Skeletal muscle satellite cell (primary cell): ENCODE data around the gene GCK.

Experiments used
- H3K27me3 ChIP-seq: 2 replicates; pipeline ENCODE4 v1.7.0; 2013; ENCODE audit warnings: low read length; ENCODE audit not compliant: control insufficient read depth, insufficient read depth
- H3K36me3 ChIP-seq: 2 replicates; pipeline ENCODE4 v1.7.0; 2013; ENCODE audit warnings: mild to moderate bottlenecking, control low read depth, low read length; ENCODE audit not compliant: insufficient read depth
- H3K4me1 ChIP-seq: 2 replicates; pipeline ENCODE4 v1.7.0; 2013; ENCODE audit warnings: low read length; ENCODE audit not compliant: control insufficient read depth, insufficient read depth
- H3K4me2 ChIP-seq: 2 replicates; pipeline ENCODE4 v1.7.0; 2013; ENCODE audit warnings: mild to moderate bottlenecking, low read length
- H3K4me3 ChIP-seq: 2 replicates; pipeline ENCODE4 v1.7.0; 2013; ENCODE audit warnings: low read length
- H3K9ac ChIP-seq: 2 replicates; pipeline ENCODE4 v1.7.0; 2013; ENCODE audit warnings: mild to moderate bottlenecking, low read depth, low read length, moderate library complexity
- H3K9me3 ChIP-seq: replicated peaks from 2 replicates; pipeline ENCODE4 v1.7.0; 2013; ENCODE audit warnings: mild to moderate bottlenecking, control low read depth, low read length

The GCK gene

DNA sequence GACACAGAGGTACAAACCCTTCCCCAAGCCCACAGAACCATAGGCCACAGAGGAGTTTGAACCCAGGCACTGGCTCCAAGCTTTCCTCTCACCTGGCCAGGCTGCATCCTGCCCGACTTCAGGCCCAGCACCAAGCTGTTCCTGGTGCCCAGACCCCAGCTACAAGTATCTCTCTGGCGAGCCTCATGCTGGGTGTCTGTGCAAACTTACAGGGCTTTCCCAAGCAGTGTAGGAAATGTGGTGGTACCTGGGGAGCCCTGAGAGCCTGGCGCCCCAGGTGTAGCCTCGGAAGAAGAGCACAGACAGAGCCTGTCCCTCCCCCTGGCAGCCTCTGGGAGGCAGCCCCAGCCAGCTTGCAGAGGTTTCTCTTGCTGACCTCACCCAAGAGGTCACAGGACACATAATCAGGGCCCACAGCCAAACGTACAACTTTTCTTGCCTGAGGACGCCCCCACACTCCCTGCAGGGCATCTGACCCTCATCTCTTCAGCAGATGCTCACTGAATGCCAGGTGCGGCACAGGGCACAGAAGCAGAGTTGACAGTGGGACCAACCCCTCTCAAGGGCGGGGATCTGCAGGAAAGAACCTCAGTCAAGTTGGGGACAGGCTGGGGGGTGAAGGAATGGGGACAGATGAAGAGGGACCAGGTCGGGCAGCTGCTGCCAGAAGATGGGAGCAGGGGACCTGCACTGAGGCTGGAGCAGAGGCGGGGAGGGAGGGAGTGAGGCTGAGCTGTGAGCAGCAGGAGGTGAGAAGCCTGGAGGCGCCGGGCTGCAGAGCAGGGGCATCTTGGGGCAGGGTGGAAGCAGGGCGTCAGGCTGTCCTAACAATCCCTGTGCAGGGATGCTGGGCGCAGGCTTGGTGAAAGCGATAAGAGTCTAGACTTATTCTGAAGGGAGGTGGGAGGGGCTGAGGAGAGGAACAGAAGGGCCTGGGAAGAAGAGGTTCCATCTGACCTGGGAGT lies 31.8 kb downstream of the GCK start:
- no peaks in the 10 kb centered on the region for H3K36me3 ChIP-seq
- peaks cover 5% of the 10 kb centered on the region for H3K4me1 ChIP-seq
- H3K27me3 ChIP-seq = peaks cover 3% of the 10 kb centered on the region
- H3K9ac ChIP-seq = no peak overlapping the region
- no peak overlapping the region for H3K4me3 ChIP-seq
- H3K9me3 ChIP-seq = no peaks in the 10 kb centered on the region
- H3K4me2 ChIP-seq = no peak overlapping the region

DNA sequence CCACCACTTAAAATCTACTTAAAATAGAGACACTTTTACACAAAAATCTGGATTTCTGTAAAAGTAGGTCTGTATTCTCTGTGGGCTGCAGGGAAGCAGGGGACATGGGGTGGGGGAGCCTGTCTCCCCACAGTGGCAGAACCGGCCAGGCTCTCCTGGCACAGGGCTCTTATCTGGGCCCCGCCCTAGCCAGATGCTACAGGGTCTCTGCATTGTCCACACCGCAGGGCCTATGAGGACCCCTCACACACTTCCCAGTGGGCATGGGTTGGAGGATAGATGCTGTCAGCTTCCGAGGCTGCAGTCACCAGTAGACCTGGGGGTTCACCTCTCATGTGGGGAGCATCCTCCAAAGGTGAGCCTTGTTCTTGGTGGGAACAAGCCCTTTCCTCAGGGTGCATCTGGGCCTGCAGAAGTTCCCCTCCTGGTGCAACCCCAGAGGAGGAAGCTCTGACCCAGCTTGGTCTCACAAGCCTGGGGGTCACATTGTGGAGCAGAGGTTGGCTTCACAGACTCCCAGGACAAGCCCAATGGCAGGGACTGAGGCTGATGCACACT lies 32.7 kb downstream of the GCK start:
- H3K4me2 ChIP-seq = no peak overlapping the region
- H3K9me3 ChIP-seq = no peaks in the 10 kb centered on the region
- H3K4me1 ChIP-seq = no peaks in the 10 kb centered on the region
- no peak overlapping the region for H3K9ac ChIP-seq
- no peaks in the 10 kb centered on the region for H3K36me3 ChIP-seq
- H3K4me3 ChIP-seq = no peak overlapping the region
- H3K27me3 ChIP-seq = peaks cover 3% of the 10 kb centered on the region

DNA sequence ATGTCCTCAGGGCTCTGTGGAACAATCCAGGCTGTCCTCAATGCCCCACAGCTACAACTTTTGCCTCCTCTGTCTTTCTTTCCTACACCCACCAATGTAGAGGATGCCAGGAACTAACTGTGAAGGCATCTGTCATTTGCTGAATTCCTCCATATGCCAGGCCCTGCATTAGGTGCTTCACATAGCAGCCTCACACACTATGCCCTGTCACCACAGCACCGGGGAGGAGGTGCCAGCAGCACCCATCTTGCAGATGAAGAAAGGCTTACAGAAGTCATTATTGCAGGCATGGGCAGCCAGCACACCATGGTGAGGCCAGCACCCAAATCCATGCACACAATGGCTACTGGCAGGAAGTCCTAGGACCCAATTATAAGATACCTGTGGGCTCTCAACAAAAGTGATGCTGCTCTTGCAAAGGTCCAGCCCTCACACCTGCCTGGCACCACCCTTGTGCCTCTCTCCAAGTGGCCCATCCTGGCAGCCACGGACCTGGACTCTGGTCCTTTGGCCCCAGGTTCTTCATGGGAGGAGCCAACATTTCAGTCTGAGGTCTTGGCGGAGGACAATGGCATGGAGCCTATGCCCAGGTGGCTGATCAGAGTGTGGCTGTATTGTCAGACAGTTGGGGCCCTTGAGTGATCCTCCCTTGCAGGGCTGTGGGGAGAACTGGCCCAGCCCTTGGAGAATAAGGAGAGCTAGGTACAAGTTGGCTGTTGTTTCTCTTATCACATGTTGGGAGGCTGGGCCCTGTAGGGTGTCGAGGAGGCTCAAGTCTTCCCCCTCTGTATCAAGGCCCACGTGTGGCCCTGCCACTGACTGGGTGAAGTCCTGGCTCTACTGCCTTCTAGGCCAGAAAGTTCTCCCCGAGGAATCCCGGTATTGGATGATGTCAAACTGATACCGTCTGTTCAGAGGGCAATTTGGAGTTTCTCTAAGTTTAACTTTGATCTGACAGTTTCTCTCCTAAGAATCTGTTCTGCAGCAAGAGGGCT lies 33.8 kb downstream of the GCK start:
- H3K4me3 ChIP-seq = no peak overlapping the region
- no peak overlapping the region for H3K4me2 ChIP-seq
- peaks cover under 1% of the 10 kb centered on the region for H3K4me1 ChIP-seq
- no peaks in the 10 kb centered on the region for H3K36me3 ChIP-seq
- H3K27me3 ChIP-seq = peaks cover 3% of the 10 kb centered on the region
- no peaks in the 10 kb centered on the region for H3K9me3 ChIP-seq
- no peak overlapping the region for H3K9ac ChIP-seq

DNA sequence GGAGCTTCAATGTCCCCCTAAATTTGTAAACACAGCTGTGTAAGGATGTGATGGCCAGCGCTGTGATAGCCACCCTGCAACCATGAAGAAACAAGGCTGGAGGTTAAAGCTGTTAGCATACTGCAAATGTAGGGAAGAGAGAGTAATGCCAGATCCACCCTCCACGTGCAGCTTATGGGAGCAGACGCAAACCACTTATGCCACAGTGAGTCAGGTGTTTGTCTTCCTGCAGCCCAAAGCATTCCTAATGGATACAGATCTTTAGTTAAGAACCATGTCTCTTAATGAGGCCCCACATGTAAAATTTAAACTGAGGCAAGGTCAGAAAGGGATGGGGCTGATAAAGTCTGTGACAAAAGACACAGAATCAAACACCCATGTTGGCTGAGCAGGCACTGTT lies 34.5 kb downstream of the GCK start:
- H3K9me3 ChIP-seq = no peaks in the 10 kb centered on the region
- no peak overlapping the region for H3K9ac ChIP-seq
- no peak overlapping the region for H3K4me2 ChIP-seq
- H3K4me1 ChIP-seq = peaks cover 4% of the 10 kb centered on the region
- peaks cover 3% of the 10 kb centered on the region for H3K27me3 ChIP-seq
- no peak overlapping the region for H3K4me3 ChIP-seq
- no peaks in the 10 kb centered on the region for H3K36me3 ChIP-seq

DNA sequence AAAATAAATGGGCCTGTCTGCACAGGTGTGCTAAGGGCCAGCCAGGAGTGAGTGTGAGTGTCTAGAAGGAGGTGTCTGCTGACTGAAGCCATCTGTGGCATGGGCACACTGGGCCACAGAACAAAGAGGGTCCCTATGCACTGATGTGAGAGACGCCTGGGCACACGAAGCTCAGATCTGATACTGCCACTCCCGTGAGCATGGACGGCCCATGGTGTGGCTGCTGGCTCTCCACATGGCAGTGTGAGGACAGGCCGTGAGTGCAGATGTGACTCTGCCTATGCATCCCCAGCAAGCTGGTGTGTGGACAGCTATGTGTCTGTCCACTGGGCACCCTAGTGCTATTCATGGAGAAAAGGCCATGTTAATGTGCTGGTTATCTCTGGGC lies 35.3 kb downstream of the GCK start:
- no peaks in the 10 kb centered on the region for H3K36me3 ChIP-seq
- peaks cover 3% of the 10 kb centered on the region for H3K27me3 ChIP-seq
- peaks cover 4% of the 10 kb centered on the region for H3K4me1 ChIP-seq
- H3K9ac ChIP-seq = no peak overlapping the region
- H3K4me3 ChIP-seq = no peak overlapping the region
- no peak overlapping the region for H3K4me2 ChIP-seq
- no peaks in the 10 kb centered on the region for H3K9me3 ChIP-seq

DNA sequence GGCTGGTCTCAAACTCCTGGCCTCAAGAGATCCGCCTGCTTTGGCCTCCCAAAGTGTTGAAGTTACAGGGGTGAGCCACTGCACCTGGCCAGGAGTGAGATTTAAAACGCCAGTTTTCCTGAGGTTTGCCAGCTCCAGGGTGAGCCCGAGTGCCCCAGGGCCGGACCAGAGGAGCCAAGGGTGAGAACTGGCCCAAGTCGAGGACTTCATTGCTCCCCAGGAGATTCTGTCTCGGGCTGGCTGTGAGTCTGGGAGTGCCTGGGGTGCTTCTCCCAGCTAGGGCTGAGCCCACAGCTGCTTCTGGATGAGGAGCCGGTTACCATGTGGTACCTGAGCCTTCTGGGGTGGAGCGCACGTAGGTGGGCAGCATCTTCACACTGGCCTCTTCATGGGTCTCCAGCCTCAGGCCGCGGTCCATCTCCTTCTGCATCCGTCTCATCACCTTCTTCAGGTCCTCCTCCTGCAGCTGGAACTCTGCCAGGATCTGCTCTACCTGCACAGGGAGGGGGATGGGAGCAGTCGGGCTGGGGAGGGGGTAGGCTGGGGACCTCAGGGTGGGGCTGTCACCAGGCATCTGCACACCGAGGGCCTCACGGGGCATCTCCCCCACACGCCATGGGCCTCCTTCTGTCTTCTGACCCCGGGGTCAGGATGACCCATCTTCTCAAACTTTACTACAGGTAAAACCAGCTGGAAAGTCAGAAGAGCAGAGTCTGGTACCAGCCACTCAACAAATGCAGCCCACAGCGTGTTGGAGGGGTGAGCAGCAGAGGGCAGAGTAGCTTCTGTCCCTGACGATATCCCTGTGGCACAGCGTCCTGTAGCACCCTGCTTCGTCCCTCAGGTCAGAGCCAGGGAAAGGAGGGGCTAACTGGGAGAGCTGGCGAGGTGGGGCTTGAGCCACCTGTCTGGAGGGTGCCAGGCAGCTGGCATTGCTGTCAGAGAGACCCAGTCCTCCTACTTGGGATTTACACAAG lies 36.0 kb downstream of the GCK start:
- peaks cover 3% of the 10 kb centered on the region for H3K27me3 ChIP-seq
- no peak overlapping the region for H3K4me2 ChIP-seq
- no peak overlapping the region for H3K4me3 ChIP-seq
- peaks cover 4% of the 10 kb centered on the region for H3K4me1 ChIP-seq
- H3K36me3 ChIP-seq = no peaks in the 10 kb centered on the region
- H3K9me3 ChIP-seq = no peaks in the 10 kb centered on the region
- no peak overlapping the region for H3K9ac ChIP-seq

DNA sequence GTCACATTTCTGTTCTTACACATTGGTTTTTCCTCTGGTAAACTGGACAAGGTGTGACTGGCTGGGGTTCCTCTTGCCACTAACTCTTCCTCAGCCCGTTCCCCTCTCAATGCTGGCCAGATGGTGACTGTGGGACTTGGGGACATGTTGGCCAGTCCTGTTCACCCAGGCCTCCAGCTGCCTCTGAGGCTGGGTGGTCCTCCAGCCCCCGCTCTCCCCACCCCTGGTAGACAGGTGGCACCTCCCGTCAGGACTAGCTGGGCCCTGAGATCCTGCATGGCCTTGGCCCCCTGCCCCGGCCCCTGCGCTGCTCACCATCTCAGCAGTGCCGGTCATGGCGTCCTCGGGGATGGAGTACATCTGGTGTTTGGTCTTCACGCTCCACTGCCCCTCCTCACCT lies 37.3 kb downstream of the GCK start:
- Histone ChIP-seq H3K4me3 (no peak overlapping the region), H3K27me3 (peaks cover 13% of the 10 kb centered on the region), H3K36me3 (no peaks in the 10 kb centered on the region), H3K4me2 (no peak overlapping the region), H3K4me1 (peaks cover 4% of the 10 kb centered on the region), H3K9me3 (no peaks in the 10 kb centered on the region), H3K9ac (no peak overlapping the region)

DNA sequence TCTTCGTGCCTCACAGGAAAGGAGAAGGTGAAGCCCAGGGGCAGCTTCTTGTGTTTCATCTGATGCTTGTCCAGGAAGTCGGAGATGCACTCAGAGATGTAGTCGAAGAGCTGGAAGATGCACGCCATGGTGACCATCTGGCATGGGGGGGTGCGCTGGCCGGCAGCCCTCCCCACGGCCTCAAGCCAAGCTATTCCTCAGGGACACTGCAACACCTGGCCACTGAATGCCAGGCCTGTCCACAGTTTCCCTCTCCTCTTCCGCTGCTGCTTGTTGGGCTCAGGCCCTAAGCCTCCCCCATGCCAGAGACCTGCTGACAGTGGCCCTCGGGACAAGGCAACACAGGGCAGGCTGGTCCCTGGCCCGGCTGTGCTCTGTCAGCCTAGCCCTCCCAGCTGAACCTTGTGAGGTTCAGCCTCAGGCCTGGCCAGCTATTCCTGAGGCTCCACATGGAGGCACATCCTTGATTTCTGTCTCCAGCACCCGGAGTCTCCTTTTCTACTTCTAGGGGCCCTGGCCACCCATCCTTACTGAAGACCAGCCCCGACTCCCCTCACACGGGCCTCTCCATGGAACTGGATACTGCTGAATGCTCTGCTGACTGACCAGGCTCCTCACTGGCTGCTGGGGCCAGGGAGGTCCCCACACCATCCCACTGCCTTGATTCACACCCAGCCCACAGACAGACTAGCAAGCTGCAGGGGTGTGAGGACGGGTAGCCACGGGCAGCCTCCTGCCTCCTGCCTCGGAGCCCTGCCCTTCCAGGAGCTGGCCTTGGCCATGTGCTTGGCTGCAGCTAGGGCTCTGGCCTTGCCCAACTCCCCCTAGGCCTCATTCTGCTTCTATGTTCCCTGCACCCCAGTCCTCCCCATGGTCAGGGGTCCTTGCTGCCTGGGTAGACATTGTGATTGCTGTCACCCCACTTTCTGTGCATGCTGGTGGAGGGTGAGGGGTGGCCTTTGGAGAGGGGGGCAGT lies 38.0 kb downstream of the GCK start:
- Histone ChIP-seq H3K9me3 (no peaks in the 10 kb centered on the region), H3K27me3 (peaks cover 13% of the 10 kb centered on the region), H3K4me2 (no peak overlapping the region), H3K9ac (no peak overlapping the region), H3K36me3 (no peaks in the 10 kb centered on the region), H3K4me1 (peaks cover 4% of the 10 kb centered on the region), H3K4me3 (no peak overlapping the region)

DNA sequence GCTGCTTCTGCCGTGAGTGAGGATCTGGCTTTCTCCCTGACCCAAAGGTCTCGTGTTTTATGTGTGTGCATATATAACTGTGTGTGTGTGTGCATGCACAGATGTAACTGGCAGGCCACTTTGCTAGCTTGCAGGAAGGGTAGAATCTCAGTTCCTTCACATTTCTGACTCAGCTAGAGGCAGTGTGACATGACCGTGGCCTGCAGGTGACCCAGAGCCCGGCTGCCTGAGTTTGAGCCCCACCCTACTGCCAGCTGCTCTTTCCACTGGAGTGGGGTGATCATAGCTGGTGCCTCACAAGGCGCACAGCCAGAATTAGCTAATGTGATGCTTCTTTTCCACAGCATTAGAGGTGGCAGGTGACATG lies 38.8 kb downstream of the GCK start:
- no peak overlapping the region for H3K4me2 ChIP-seq
- H3K4me1 ChIP-seq = peaks cover 9% of the 10 kb centered on the region
- H3K9me3 ChIP-seq = no peaks in the 10 kb centered on the region
- peaks cover 14% of the 10 kb centered on the region for H3K27me3 ChIP-seq
- H3K36me3 ChIP-seq = no peaks in the 10 kb centered on the region
- H3K4me3 ChIP-seq = no peak overlapping the region
- H3K9ac ChIP-seq = no peak overlapping the region
